ENCODE results near the gene USP48. TPM values are rescaled to one million over a fixed set of nuclear protein-coding genes. Genes with fewer than 3 reads are reported as not detected.

The USP48 gene
- total RNA-seq, 2 donors from 2014 or later = 51.4 to 56.8 TPM

DNA sequence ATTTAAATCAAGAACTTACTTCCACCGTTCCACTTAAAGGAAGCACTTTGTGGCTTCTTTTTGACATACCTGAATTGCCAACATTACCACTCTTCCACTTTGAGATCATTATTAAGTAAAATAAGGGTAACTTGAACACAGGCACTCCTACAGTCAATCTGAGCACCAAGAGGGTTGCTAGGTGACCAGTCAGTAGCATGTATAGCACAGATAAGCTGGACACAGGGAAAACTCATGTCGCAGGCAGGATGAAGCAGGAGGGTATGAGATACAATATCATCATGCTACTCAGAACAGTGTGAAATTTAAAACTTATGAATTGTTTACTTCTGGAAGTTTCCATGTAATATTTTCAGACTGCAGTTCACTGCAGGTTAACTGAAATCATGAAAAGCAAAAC lies 66.8 kb downstream of the USP48 start:
- intact Hi-C loops (cut with DNase I) = no loop called here
- DNase-seq (ENCODE audit: low spot score) = no peak

DNA sequence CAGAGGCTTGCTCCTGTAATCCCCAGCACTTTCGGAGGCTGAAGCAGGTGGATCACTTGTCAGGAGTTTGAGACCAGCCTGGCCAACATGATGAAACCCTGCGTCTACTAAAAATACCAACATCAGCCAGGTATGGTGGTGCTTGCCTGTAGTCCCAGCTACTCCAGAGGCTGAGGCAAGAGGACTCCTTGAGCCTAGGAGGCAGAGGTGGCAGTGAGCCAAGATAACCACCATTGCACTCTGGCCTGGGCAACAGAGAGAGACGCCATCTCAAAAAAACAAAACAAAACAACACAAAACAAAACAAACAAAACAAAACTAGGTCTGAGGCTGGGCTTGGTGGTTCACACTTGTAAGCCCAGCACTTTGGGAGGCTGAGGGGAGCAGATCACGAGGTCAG lies 75.1 kb downstream of the USP48 start:
- no peak for DNase-seq (ENCODE audit: low spot score)
- intact Hi-C loops (cut with DNase I) = no loop called here

GRCh38 chr1:21707086-21707840 lies 75.7 kb downstream of the USP48 start:
- DNase-seq (ENCODE audit: low spot score) = no peak
- intact Hi-C loops (cut with DNase I) = no loop called here

DNA sequence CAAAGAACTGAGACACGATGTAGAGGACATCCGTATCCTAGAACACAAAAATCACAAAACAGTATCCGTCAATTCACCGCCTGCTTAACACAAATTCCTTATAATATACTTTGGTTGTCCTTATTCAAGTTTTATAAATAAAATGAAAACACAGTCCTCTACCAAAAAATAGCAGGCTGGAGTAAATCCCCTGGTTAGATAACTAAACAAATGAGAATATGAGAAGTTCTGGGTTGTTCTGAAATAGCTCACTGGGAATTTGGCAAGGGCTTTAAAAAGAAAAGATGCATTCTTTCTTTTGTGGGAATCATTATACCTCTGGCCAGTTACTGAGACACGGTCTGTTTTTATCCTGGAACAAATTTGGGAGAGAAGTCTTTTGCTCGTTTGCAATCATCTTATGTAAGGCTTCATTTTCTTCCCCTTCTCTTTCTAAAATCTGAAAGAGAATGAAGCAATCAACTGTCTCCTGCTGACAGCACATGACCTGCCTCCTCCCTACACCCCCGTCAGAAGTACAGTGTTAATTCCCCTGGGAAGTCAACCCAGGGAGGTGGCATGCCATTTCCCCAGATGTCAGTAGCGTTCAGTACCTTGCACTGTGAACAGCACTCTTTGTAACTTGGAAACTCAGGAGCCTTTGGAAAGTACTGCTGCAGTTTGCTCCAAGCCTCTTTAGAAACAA lies 76.7 kb downstream of the USP48 start:
- no peak for DNase-seq (ENCODE audit: low spot score)
- intact Hi-C loops (cut with DNase I) = no loop called here

- intact Hi-C loops (cut with DNase I) = no loop called here
- DNase-seq (ENCODE audit: low spot score) = no peak
These were observed 77.5 kb downstream of the USP48 start for GRCh38 chr1:21705303-21705980.

GRCh38 chr1:21704145-21704544 lies 78.8 kb downstream of the USP48 start:
- intact Hi-C loops (cut with DNase I) = no loop called here
- no peak for DNase-seq (ENCODE audit: low spot score)

- intact Hi-C loops (cut with DNase I) = no loop called here
- no peak for DNase-seq (ENCODE audit: low spot score)
These were observed 79.5 kb downstream of the USP48 start for GRCh38 chr1:21703318-21703963.

- DNase-seq (ENCODE audit: low spot score) = no peak
- intact Hi-C loops (cut with DNase I) = no loop called here
These were observed 80.2 kb downstream of the USP48 start for GRCh38 chr1:21702780-21703179.

DNA sequence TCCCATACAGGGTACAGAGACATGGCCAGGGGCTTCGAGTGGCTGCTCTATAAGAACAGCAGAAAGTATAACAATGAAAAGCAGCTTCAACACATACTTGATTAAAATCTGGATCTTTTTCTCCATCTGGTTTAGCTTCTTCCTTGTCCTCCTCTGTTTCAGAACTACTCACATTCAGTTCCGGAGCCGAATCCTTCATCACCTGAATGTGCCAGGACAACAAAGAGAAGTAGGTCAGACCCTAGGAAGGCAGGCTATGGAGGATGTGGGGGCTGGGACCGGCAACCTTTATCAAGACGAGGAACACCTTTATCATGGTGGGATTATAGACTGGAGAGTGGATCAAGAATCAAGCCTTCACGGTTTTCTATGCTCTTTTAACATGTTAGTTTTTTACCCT lies 81.5 kb downstream of the USP48 start:
- no peak for DNase-seq (ENCODE audit: low spot score)
- intact Hi-C loops (cut with DNase I) = no loop called here

DNA sequence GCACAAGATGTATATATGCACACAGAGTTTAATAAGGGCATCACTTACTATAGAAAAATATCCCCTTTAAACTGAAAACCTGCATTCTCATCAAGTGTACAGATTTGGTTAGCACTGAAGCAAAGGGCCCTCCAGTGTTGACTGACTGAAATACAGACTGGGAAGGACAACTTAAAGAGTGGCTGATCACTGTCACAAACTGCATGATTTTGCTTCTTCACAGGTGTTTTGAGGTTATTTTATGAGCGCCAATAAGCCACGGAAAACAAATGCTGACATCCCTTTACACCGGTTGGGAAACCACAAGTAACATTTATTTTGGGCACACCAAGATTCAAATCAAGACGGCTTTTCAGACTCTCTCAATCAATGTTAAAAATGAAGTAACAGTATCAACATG lies 82.9 kb downstream of the USP48 start:
- no peak for DNase-seq (ENCODE audit: low spot score)

DNA sequence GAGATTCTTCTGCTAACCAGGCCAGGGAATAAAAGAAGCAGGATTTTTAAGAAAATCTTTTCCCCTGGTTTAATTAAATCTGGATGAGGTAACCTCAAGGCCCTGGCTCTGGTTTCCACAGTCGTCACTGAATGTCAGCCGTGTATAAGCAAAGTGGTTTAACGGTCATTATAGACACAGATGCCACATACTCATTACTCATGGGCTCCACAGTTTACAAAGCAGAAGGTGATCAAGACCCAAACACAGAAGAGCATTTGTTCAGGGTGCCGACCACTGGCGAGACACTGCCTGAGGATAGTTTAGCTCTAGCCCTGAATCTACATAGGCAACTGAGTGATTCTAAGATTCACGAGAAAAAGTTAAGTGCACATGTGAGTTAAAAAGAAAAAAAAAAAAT lies 86.0 kb downstream of the USP48 start:
- intact Hi-C loops (cut with DNase I) = no loop called here
- DNase-seq (ENCODE audit: low spot score) = no peak

More for the DNA sequence above, 82.9 kb downstream of the USP48 start:
- intact Hi-C loops (cut with DNase I) = no loop called here

DNA sequence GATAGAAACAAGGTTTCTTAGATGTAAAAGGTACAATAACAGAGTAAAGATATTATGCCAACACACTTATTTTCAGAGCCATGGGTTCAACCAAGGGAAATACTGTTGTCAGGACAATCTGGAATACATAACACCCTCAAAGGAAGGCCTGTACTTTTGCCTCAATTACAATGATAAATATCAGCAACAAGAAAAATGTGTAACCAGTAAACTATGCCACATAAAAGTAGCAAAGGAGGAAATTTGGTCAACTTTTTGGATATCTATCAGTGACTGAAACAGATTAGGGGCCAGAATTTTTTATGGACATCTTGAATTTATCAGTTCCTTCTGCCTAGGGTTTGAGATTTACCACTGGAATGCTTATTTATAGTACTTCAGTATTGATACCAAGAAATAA lies 89.2 kb downstream of the USP48 start:
- DNase-seq (ENCODE audit: low spot score) = no peak
- intact Hi-C loops (cut with DNase I) = no loop called here

GRCh38 chr1:21691739-21692138 lies 91.2 kb downstream of the USP48 start:
- DNase-seq (ENCODE audit: low spot score) = no peak
- intact Hi-C loops (cut with DNase I) = no loop called here

DNA sequence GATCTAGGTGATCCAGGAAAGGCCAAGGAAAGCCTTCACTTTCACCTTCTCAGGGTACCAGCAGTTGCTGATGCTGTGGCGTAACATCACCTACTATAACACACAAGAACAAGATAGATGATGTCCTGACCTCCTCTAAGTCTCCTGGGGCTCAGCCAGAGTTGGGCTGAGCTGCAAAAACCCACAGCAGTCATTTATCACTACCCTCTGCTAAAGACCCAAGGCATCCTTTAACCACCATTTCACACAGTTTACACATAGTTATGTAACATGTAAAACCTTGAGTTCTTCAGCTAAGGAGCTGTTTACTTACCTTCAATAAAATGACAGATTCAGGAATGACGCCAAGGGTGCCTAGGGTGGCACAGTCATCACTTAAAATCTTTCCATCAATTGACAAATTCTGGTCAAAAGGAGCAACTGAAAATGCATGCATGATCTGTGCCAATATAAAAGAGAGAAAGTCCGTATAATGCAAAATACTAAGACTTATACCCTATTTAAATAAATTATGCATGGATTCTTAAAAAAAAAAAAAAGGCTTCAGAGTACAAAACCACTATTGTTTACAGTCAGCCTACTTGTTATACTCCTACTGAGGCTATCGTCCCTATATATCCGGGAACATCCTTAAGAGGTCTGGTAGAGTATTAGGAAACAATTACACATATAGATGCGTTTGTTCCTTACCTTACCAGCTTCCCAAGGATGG lies 93.1 kb downstream of the USP48 start:
- intact Hi-C loops (cut with DNase I) = no loop called here
- no peak for DNase-seq (ENCODE audit: low spot score)

DNA sequence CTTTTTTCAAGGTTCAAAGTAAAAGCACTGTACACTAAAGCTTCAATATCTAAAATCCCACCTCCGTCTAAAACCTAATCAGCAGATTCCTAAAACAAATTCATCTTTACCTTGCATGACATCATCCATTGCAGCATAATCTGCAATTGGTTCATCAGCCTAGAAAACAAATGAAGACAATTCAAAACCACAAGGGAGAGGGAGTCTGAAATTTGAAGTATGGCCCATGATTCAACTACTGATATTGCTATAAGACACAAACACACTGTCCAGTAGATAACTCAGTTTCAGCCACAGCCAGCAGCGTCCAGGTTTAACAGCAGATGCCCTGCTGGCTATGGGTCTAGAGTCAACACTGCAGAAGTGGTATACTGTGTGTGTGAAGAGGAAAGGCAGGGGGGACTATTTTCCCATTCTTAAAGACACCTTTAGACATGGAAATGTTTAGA lies 95.8 kb downstream of the USP48 start:
- intact Hi-C loops (cut with DNase I) = no loop called here
- DNase-seq (ENCODE audit: low spot score) = no peak

DNA sequence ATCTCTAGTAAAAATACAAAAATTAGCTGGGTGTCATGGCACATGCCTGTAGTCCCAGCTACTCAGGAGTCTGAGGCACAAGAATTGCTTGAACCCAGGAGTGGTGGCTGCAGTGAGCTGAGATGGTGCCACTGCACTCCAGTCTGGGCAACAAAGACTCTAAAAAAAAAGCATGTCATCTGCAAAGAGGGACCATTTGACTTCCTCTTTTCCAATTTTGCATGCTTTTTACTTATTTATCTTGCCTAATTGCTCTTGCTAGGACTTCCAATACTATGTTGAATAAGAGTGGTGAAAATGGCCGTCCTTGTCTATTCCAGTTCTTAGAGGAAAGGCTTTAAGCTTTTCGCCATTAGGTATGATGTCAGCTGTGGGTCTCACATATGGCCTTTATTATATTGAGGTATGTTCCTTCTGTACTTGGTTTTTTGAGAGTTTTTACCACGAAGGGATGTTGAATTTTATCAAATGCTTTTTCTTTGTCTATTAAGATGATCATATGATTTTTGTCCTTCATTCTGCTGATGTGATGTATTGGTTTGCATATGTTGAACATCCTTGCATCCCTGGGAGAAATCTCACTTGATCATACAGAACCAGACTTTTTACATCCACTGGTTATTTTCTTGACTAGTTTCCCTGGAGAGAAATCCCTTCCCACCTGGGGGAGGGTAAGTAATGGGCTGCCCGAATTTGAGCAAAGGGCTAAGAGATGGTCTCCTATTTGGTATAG lies 96.8 kb downstream of the USP48 start:
- intact Hi-C loops (cut with DNase I) = no loop called here

GRCh38 chr1:21681426-21681825 lies 101.5 kb downstream of the USP48 start:
- no peak for DNase-seq (ENCODE audit: low spot score)
- intact Hi-C loops (cut with DNase I) = no loop called here

More for the DNA sequence above, 96.8 kb downstream of the USP48 start:
- DNase-seq (ENCODE audit: low spot score) = no peak

DNA sequence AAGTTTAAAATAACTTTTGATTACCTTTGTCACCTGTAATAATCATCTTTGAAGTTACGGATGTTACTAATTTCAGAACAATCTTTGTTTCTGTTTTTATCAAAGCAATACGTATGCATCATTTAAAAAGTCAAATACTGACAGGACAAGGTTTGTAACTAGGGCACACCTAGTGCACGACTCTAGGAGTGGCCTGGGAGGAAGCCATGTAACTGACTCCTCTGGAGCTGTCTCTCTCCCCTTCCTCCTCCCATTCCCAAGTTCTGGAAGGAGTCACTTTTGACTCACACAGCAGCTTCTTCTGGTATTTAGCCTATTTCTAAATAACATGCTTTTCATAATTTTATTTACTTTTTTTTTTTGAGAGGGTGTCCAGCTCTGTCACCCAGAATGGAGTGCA lies 102.0 kb downstream of the USP48 start:
- DNase-seq (ENCODE audit: low spot score) = no peak
- intact Hi-C loops (cut with DNase I) = no loop called here

DNA sequence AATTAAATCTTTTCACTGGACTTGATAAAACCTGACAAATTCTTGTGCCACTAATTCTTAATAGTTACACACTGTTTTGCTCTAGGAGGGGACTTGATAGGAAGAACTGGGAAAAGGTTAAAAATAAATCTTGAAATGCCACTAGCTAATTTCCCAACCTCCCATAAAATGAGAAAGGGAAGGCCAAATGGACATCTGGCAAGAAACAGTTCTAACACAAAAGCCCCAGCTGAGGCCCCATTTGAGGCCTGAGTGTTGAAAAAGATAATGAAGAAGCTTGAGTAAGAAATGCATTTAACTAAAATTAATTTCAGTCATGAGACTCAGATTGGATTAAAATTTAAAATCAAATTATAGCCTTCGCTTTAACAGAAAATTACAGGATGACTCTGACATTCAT lies 102.6 kb downstream of the USP48 start:
- intact Hi-C loops (cut with DNase I) = no loop called here
- DNase-seq (ENCODE audit: low spot score) = no peak

Data from posterior vena cava (tissue), 2 donors.